Ovary (tissue), 9 donors: ENCODE results near the gene CACNA2D1. TPM values are rescaled to one million over a fixed set of nuclear protein-coding genes. Genes with fewer than 3 reads are reported as not detected.

Experiments used
- DNase-seq, 5 donors: peaks; one replicate each; pipeline ENCODE4 v3.0.0-alpha.2; 2019 to 2020
- H3K27ac ChIP-seq, 2 donors: fragments of 200-600 bp; one replicate each; pipeline versions ENCODE4 v1.5.1 to v1.8.0; 2019 to 2022
- H3K27me3 ChIP-seq: fragments of 200-600 bp; one replicate; pipeline ENCODE4 v1.8.0; 2022
- H3K36me3 ChIP-seq: fragments of 200-600 bp; sonication (generic); one replicate; pipeline ENCODE4 v1.5.1; 2019
- H3K4me1 ChIP-seq: one replicate; pipeline ENCODE4 v1.8.1; 2013; ENCODE audit warnings: mild to moderate bottlenecking, moderate library complexity; ENCODE audit not compliant: insufficient read depth
- H3K4me3 ChIP-seq: fragments of 200-600 bp; sonication (generic); one replicate; pipeline ENCODE4 v1.5.1; 2017
- H3K9me3 ChIP-seq, 2 donors: fragments of 200-600 bp in 1 of 2; sonication (generic) in 1 of 2; one replicate each; pipeline versions ENCODE4 v1.5.1 to v1.8.1; 2013 to 2019; ENCODE audit warnings: mild to moderate bottlenecking in 1 of 2, moderate library complexity in 1 of 2
- CTCF ChIP-seq, 3 donors: fragments of 450-650 bp in 2 of 3; fragments of 200-600 bp in 1 of 3; IDR thresholded peaks; one replicate each; pipeline versions ENCODE4 v1.5.1 to v1.8.0; 2016 to 2022; ENCODE audit warnings: antibody characterized with exemption in 3 of 3, mild to moderate bottlenecking in 1 of 3
- EP300 ChIP-seq: sonication (generic); formaldehyde crosslinking; IDR thresholded peaks from one replicate; pipeline ENCODE4 v1.6.1; 2017; ENCODE audit warnings: antibody characterized with exemption
- POLR2A ChIP-seq: fragments of 450-650 bp; IDR thresholded peaks from one replicate; pipeline ENCODE4 v1.6.1; 2017; ENCODE audit warnings: antibody characterized with exemption, mild to moderate bottlenecking, moderate library complexity
- WGBS, 3 donors: extraction: QIAGEN DNeasy Blood & Tissue Kit in 1 of 3; methylation state at CpG; one replicate each; pipeline versions ENCODE4 v1.1.5 to v1.1.7; 2013 to 2017; 5-methylcytosine and 5-hydroxymethylcytosine counted together
- intact Hi-C, 4 donors: fragments of 100-400 bp; cut with DNase I; formaldehyde crosslinking; loops; one replicate each; pipeline versions ENCODE4 v1.11.0 to v1.15.1; 2022 to 2023
- polyA plus RNA-seq, 2 donors: library from polyadenylated mRNA; stranded (reverse); fragments of 200-250 nt in 1 of 2; fragments of 350-450 nt in 1 of 2; fragmentation: Illumina TruSeq in 1 of 2; extraction: RNeasy Lipid Tissue Mini Kit (QIAGEN cat#74804) in 1 of 2; gene quantifications; one replicate each; pipeline ENCODE4 v1.2.3, GENCODE V29; 2013 to 2014
- total RNA-seq, 7 donors: library from RNA; depleted of rRNA in 2 of 7; stranded (reverse); fragments of >200 nt in 2 of 7; fragmentation: NEBNext Ultra II Directional in 3 of 7; extraction: Animal tissue kit (Norgen Biotek cat#: 25700) in 3 of 7; gene quantifications; one replicate each; pipeline versions ENCODE4 v1.1.0 to v1.2.4, GENCODE V29; 2016 to 2023
- donor health status: DM: no; HTN: no; CAD: no; lungs with moderate emphysema.
- donor health status: DM: no; HTN: no; CAD: no.
- donor health status: Bipolar disorder and iron deficiency.
- donor health status: DM: yes; HTN: yes; CAD: no.
- donor health status: DM: no; HTN: no; CAD: no.
- donor health status: DM: yes; HTN: yes; CAD: no.

The CACNA2D1 gene
- total and polyA plus RNA-seq, 9 donors, result 6.6 to 34.2 (median 18.8) TPM

- intact Hi-C loops, result no loop called here
- Histone ChIP-seq H3K27ac (no peak overlapping the region), H3K36me3 (no peaks in the 10 kb centered on the region), H3K27me3 (no peaks in the 10 kb centered on the region), H3K4me1 (no peaks in the 10 kb centered on the region), H3K9me3 (no peaks in the 10 kb centered on the region), H3K4me3 (no peak overlapping the region)
- TF ChIP-seq POLR2A (no peak), EP300 (no peak), CTCF (IDR thresholded peaks at IDR 0.05) (no peak)
- no peak for DNase-seq
- 96 to 98% (median 96%) methylated on average over 9 of the region's 9 CpGs for WGBS, 3 donors
Measured at GRCh38 chr7:82202965-82203364, 240.6 kb downstream of the CACNA2D1 start.

GRCh38 chr7:82202107-82202506, 241.5 kb downstream of the CACNA2D1 start:
- intact Hi-C loops, result no loop called here
- 96 to 97% (median 96%) methylated on average over 13 of the region's 13 CpGs for WGBS, 3 donors
- Histone ChIP-seq H3K27ac (no peak overlapping the region), H3K4me1 (no peaks in the 10 kb centered on the region), H3K4me3 (no peak overlapping the region), H3K27me3 (no peaks in the 10 kb centered on the region), H3K9me3 (no peaks in the 10 kb centered on the region), H3K36me3 (no peaks in the 10 kb centered on the region)
- TF ChIP-seq EP300 (no peak), CTCF (IDR thresholded peaks at IDR 0.05) (no peak), POLR2A (no peak)
- no peak for DNase-seq

GRCh38 chr7:82200601-82201000, 243.0 kb downstream of the CACNA2D1 start:
- Histone ChIP-seq H3K36me3 (no peaks in the 10 kb centered on the region), H3K27me3 (no peaks in the 10 kb centered on the region), H3K27ac (no peak overlapping the region), H3K4me3 (no peak overlapping the region), H3K9me3 (no peaks in the 10 kb centered on the region), H3K4me1 (no peaks in the 10 kb centered on the region)
- no peak for DNase-seq
- WGBS, 3 donors, result 77 to 92% (median 83%) methylated on average over 2 of the region's 2 CpGs
- TF ChIP-seq EP300 (no peak), POLR2A (no peak), CTCF (IDR thresholded peaks at IDR 0.05) (no peak)
- intact Hi-C loops, result no loop called here

- no peaks in the 10 kb centered on the region for H3K36me3 ChIP-seq
- no peaks in the 10 kb centered on the region for H3K27me3 ChIP-seq
- TF ChIP-seq CTCF (IDR thresholded peaks at IDR 0.05) (no peak), EP300 (no peak), POLR2A (no peak)
- no peak for DNase-seq
- no peak overlapping the region for H3K27ac ChIP-seq
- 12 to 18% (median 16%) methylated on average over 3 of the region's 3 CpGs for WGBS, 3 donors
- no peaks in the 10 kb centered on the region for H3K9me3 ChIP-seq
- H3K4me3 ChIP-seq, result no peak overlapping the region
- peaks cover 2% of the 10 kb centered on the region for H3K4me1 ChIP-seq
- intact Hi-C loops, result no loop called here
Measured at GRCh38 chr7:82194016-82194643, 249.4 kb downstream of the CACNA2D1 start.
